ENCODE results near the gene SYNGR3.

GRCh38 chr16:2027024-2028010, 37.5 kb downstream of the SYNGR3 start:
- TF ChIP-seq TAF1 (IDR thresholded peaks at IDR 0.05; ENCODE audit: borderline replicate concordance, insufficient read depth, low read length) (no peak), REST (IDR thresholded peaks at IDR 0.05; ENCODE audit: insufficient read depth in 1 of 2, low read depth in 2 of 2, low read length in 2 of 2) (0 out of 4 replicates have a peak, but pooled peaks of 1 of the 2 experiments have one; percentile 32), POLR2AphosphoS5 (IDR thresholded peaks at IDR 0.05; ENCODE audit: low read depth, low read length) (no peak), SIN3A (IDR thresholded peaks at IDR 0.05; ENCODE audit: borderline replicate concordance, insufficient read depth, low read length) (no peak), FOXP2 (optimal IDR thresholded peaks at IDR 0.05; ENCODE audit: borderline replicate concordance, extremely low read depth, extremely low read length, insufficient read depth) (no peak)

All from PFSK-1 (cell line).